ENCODE data around the gene ZC3H18. TPM values are rescaled to one million over a fixed set of nuclear protein-coding genes. Genes with fewer than 3 reads are reported as not detected.

ZC3H18 gene
- total and polyA plus RNA-seq, 8 donors, result 15.5 to 312 (median 19.0) TPM

DNA sequence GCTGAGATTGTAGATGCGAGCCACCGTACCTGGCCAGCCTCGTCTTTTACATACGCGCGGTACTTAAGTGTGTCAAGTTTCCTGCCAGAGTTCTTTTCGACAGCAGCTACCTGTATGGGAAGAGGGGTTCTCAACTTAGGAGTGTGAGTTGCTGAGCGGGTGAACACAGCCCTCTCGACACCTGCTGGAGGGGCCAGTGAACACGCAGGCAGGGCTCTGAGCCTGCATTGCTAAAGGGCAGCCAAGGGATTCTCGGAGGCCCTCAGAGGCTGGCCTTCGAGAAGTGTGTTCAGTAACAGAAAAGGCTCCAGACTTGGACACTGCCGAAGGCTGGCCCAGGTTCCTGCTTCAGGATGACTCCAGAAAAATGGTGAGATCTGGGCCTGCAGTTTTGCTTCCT lies 6.1 kb downstream of the ZC3H18 start:
- Histone ChIP-seq H3K4me1 (peaks cover 8 to 41% (median 14%) of the 10 kb centered on the region in 4 donors), H3K4me3 (no peak overlapping the region), H3K27ac (no peak overlapping the region), H3K36me3 (peaks cover 25 to 90% (median 89%) of the 10 kb centered on the region in 4 donors), H3K27me3 (no peaks in the 10 kb centered on the region), H3K9me3 (no peaks in the 10 kb centered on the region)
- 88 to 98% (median 95%) methylated on average over 13 of the region's 13 CpGs for WGBS, 5 donors
- TF ChIP-seq POLR2A (IDR thresholded peaks at IDR 0.05) (no peak), EP300 (IDR thresholded peaks at IDR 0.05) (no peak), POLR2AphosphoS5 (IDR thresholded peaks at IDR 0.05) (no peak)
- TF ChIP-seq, protein P1, sequence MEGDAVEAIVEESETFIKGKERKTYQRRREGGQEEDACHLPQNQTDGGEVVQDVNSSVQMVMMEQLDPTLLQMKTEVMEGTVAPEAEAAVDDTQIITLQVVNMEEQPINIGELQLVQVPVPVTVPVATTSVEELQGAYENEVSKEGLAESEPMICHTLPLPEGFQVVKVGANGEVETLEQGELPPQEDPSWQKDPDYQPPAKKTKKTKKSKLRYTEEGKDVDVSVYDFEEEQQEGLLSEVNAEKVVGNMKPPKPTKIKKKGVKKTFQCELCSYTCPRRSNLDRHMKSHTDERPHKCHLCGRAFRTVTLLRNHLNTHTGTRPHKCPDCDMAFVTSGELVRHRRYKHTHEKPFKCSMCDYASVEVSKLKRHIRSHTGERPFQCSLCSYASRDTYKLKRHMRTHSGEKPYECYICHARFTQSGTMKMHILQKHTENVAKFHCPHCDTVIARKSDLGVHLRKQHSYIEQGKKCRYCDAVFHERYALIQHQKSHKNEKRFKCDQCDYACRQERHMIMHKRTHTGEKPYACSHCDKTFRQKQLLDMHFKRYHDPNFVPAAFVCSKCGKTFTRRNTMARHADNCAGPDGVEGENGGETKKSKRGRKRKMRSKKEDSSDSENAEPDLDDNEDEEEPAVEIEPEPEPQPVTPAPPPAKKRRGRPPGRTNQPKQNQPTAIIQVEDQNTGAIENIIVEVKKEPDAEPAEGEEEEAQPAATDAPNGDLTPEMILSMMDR (IDR thresholded peaks at IDR 0.05), result no peak
- no peak for DNase-seq
- intact Hi-C loops (cut with DNase I; ENCODE audit: low total_unique reads), result no loop called here

- TF ChIP-seq, protein P1 (IDR thresholded peaks at IDR 0.05), result no peak
- TF ChIP-seq POLR2A (IDR thresholded peaks at IDR 0.05) (no peak), EP300 (IDR thresholded peaks at IDR 0.05) (no peak), POLR2AphosphoS5 (IDR thresholded peaks at IDR 0.05) (no peak)
- H3K27ac ChIP-seq, result no peak overlapping the region
- no peaks in the 10 kb centered on the region for H3K27me3 ChIP-seq
- no peak for DNase-seq
- peaks cover 0 to 32% (median 5%) of the 10 kb centered on the region in 4 donors for H3K4me1 ChIP-seq
- H3K36me3 ChIP-seq, result peaks cover 27 to 94% (median 93%) of the 10 kb centered on the region in 4 donors
- no peak overlapping the region for H3K4me3 ChIP-seq
- H3K9me3 ChIP-seq, result no peaks in the 10 kb centered on the region
- 90 to 95% (median 94%) methylated on average over 20 of the region's 20 CpGs for WGBS, 5 donors
- intact Hi-C loops (cut with DNase I; ENCODE audit: low total_unique reads), result no loop called here
Observed at GRCh38 chr16:88577166-88577565, 7.0 kb downstream of the ZC3H18 start.

DNA sequence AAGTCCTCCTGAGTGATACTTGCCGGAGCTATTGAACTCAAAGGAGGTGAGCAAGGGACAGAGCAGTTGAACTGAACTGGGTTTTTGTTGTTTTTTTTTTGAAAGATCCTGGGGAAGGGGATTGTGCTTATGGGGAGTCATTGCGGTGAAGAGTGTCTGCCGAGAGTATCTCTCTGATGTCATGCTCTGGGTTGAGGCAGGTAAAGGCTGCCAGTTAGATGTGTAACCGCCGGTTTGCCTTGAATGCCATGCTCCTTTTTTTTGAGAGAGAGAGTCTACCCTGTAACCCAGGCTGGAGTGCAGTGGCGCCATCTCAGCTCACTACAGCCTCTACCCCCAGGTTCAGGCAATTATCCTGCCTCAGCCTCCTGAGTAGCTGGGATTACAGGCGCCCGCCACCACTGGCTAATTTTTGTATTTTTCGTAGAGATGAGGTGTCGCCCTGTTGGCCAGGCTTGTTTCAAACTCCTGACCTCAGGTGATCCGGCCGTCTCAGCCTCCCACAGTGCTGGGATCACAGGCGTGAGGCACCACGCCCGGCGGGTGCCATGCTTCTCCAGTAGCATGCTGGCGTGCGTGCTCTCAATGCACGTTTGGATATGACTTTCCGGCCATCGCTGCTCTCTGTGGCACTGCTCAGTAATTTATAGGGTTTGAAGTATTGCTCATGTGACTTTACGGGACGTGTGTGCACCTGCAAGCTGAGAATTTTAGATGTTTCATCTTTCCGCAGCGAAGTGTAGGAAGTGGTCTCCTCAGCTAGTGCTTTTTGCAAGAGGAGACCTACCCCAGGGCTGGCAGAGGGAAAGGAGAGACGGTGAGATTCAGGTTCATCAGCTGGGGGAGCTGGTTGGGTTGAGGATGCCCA lies 8.5 kb downstream of the ZC3H18 start:
- TF ChIP-seq, protein P1 (IDR thresholded peaks at IDR 0.05), result no peak
- TF ChIP-seq POLR2AphosphoS5 (IDR thresholded peaks at IDR 0.05) (no peak), EP300 (IDR thresholded peaks at IDR 0.05) (no peak), POLR2A (IDR thresholded peaks at IDR 0.05) (no peak)
- Histone ChIP-seq H3K4me3 (no peak overlapping the region), H3K4me1 (peaks cover 0 to 18% (median 2%) of the 10 kb centered on the region in 4 donors), H3K27ac (no peak overlapping the region), H3K27me3 (no peaks in the 10 kb centered on the region), H3K36me3 (peaks cover 27 to 94% (median 92%) of the 10 kb centered on the region in 4 donors), H3K9me3 (no peaks in the 10 kb centered on the region)
- WGBS, 5 donors, result 89 to 95% (median 93%) methylated on average over 24 to 26 of the region's 26 CpGs
- intact Hi-C loops (cut with DNase I; ENCODE audit: low total_unique reads), result no loop called here
- no peak for DNase-seq

- intact Hi-C loops (cut with DNase I; ENCODE audit: low total_unique reads), result no loop called here
- no peak for DNase-seq
- Histone ChIP-seq H3K36me3 (peaks cover 27 to 85% (median 82%) of the 10 kb centered on the region in 4 donors), H3K27me3 (no peaks in the 10 kb centered on the region), H3K4me1 (peaks cover 0 to 23% (median 2%) of the 10 kb centered on the region in 4 donors), H3K9me3 (no peaks in the 10 kb centered on the region), H3K4me3 (no peak overlapping the region), H3K27ac (no peak overlapping the region)
- TF ChIP-seq EP300 (IDR thresholded peaks at IDR 0.05), result no peak
- no peak for TF ChIP-seq POLR2AphosphoS5 (IDR thresholded peaks at IDR 0.05)
- no peak for TF ChIP-seq POLR2A (IDR thresholded peaks at IDR 0.05)
- 91 to 95% (median 94%) methylated on average over 16 of the region's 16 CpGs for WGBS, 5 donors
Observed at GRCh38 chr16:88580371-88580770, 10.2 kb downstream of the ZC3H18 start.

All from stomach (tissue), 9 donors.